ENCODE results near the gene SPART. TPM values are rescaled to one million over a fixed set of nuclear protein-coding genes. Genes with fewer than 3 reads are reported as not detected.

The SPART gene
- total RNA-seq, 1 experiment from 2014 or later: 60.6 TPM

DNA sequence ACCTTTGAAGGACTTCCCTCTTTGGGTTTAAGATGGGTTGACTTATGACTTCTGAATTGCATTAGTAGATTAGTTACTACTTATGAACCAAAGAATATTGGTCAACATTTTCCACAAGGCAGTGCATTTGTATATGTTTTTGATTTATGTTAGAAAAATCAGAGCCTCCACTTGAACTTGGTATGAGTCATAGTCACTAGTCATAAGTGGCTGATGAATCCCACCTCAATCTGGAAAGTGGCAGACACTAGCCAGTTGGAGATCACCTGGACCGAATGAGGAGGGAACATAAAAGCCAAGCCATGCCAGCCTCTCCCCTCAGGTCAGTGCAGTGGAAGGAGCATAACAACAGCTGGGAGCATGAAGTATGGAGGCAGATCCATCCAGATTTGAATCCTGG lies 39.3 kb upstream of the SPART start:
- Histone ChIP-seq H3K79me2 (ENCODE audit: insufficient read depth, low read length) (no peaks in the 10 kb centered on the region), H4K5ac (ENCODE audit: insufficient read length, low read depth, low read length) (no peak overlapping the region), H3K4me2 (ENCODE audit: insufficient read depth, insufficient read length, low read length) (no peak overlapping the region), H3K18ac (ENCODE audit: insufficient read length, low read depth, low read length) (no peak overlapping the region), H4K20me1 (ENCODE audit: control insufficient read depth, insufficient read depth, insufficient read length) (no peaks in the 10 kb centered on the region), H3K9ac (ENCODE audit: extremely low read depth, insufficient read length, low read length) (no peak overlapping the region), H2AFZ (ENCODE audit: low read length) (no peak overlapping the region), H2BK120ac (ENCODE audit: low read depth, low read length, poor library complexity, severe bottlenecking) (no peak overlapping the region), H2BK15ac (ENCODE audit: low read depth, low read length) (no peak overlapping the region), H3K4me1 (ENCODE audit: insufficient read depth, low read length) (no peaks in the 10 kb centered on the region), H3K4ac (ENCODE audit: low read depth, low read length) (no peak overlapping the region), H3K56ac (ENCODE audit: insufficient read length, low read depth, low read length) (no peak overlapping the region), H3K23ac (ENCODE audit: insufficient read length, low read depth, low read length) (no peak overlapping the region), H3K27me3 (ENCODE audit: insufficient read depth, low read length) (no peaks in the 10 kb centered on the region), H3K23me2 (ENCODE audit: insufficient read length, low read depth, low read length, poor library complexity, severe bottlenecking) (no peaks in the 10 kb centered on the region), H3K79me1 (ENCODE audit: insufficient read depth, low read depth, low read length, poor library complexity, severe bottlenecking) (no peaks in the 10 kb centered on the region), H3K9me3 (ENCODE audit: control insufficient read depth, low read depth, low read length) (no peaks in the 10 kb centered on the region), H2BK5ac (ENCODE audit: insufficient read length, low read length) (no peak overlapping the region), H2AK5ac (ENCODE audit: insufficient read length, low read length) (no peak overlapping the region), H4K8ac (replicated peaks; ENCODE audit: insufficient read length, low read depth, low read length) (no peak overlapping the region), H3T11ph (ENCODE audit: low read length) (no peak overlapping the region), H2BK12ac (ENCODE audit: insufficient read length, low read depth, low read length) (no peak overlapping the region), H2BK20ac (ENCODE audit: low read depth, low read length, poor library complexity, severe bottlenecking) (no peak overlapping the region), H3K27ac (ENCODE audit: insufficient read length, low read depth, low read length) (no peak overlapping the region), H4K91ac (ENCODE audit: insufficient read length, low read depth, low read length) (no peak overlapping the region), H3K14ac (ENCODE audit: insufficient read depth, low read length) (no peak overlapping the region)
- H3K9me3 Mint-ChIP-seq: peaks cover 4% of the 10 kb centered on the region in 2 experiments; a peak in 4 of 5 replicates
- no peak for DNase-seq
- H3K27me3 Mint-ChIP-seq (ENCODE audit: low read depth): peaks cover 3% of the 10 kb centered on the region
- H3K4me3 Mint-ChIP-seq: no peak overlapping the region
- WGBS (ENCODE audit: extremely low coverage, insufficient read length, low lambda C conversion rate): no CpG with 5 or more reads among the region's 1 CpG
- peaks cover 0 to 3% (median 0%) of the 10 kb centered on the region in 3 experiments; a peak in 2 of 7 replicates for H3K36me3 Mint-ChIP-seq (ENCODE audit: insufficient read depth in 1 of 3, low read depth in 3 of 3)
- no peaks in the 10 kb centered on the region for H3K4me1 Mint-ChIP-seq
- no peak overlapping the region for H3K27ac Mint-ChIP-seq
- TF ChIP-seq, protein P1, sequence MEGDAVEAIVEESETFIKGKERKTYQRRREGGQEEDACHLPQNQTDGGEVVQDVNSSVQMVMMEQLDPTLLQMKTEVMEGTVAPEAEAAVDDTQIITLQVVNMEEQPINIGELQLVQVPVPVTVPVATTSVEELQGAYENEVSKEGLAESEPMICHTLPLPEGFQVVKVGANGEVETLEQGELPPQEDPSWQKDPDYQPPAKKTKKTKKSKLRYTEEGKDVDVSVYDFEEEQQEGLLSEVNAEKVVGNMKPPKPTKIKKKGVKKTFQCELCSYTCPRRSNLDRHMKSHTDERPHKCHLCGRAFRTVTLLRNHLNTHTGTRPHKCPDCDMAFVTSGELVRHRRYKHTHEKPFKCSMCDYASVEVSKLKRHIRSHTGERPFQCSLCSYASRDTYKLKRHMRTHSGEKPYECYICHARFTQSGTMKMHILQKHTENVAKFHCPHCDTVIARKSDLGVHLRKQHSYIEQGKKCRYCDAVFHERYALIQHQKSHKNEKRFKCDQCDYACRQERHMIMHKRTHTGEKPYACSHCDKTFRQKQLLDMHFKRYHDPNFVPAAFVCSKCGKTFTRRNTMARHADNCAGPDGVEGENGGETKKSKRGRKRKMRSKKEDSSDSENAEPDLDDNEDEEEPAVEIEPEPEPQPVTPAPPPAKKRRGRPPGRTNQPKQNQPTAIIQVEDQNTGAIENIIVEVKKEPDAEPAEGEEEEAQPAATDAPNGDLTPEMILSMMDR (conservative IDR thresholded peaks at IDR 0.05): no peak

All from H9 (cell line).